B cell (primary cell): ENCODE results near the gene TCF3.

Experiments
- CTCF ChIP-seq: fragments of 200-600 bp; IDR thresholded peaks from one replicate; pipeline ENCODE4 v1.8.0; 2022; ENCODE audit warnings: antibody characterized with exemption, mild to moderate bottlenecking
- EZH2 ChIP-seq: IDR thresholded peaks from 2 replicates; pipeline ENCODE4 v1.6.1; 2012; ENCODE audit warnings: borderline replicate concordance, low read depth, mild to moderate bottlenecking, moderate library complexity, low read length; ENCODE audit not compliant: insufficient read depth, poor library complexity, severe bottlenecking

- TF ChIP-seq CTCF (peak; percentile 39), EZH2 (no peak)
These were observed 61.6 kb downstream of the TCF3 start for GRCh38 chr19:1590641-1591397.
